Breast epithelium (tissue), 4 donors: ENCODE measurements around the gene BUB3. TPM values are rescaled to one million over a fixed set of nuclear protein-coding genes. Genes with fewer than 3 reads are reported as not detected.

Experiments
- DNase-seq, 2 donors: peaks; one replicate each; pipeline ENCODE4 v3.0.0-alpha.2; 2019; ENCODE audit warnings: low spot score in 2 of 2
- H3K27ac ChIP-seq, 2 donors: fragments of 200-600 bp; sonication (generic) in 1 of 2; one replicate each; pipeline ENCODE4 v1.5.1; 2016 to 2019; ENCODE audit warnings: mild to moderate bottlenecking in 1 of 2
- H3K27me3 ChIP-seq, 2 donors: fragments of 200-600 bp; sonication (generic) in 1 of 2; one replicate each; pipeline versions ENCODE4 v1.5.1 to v1.6.0; 2017 to 2019; ENCODE audit warnings: control low read depth in 1 of 2, mild to moderate bottlenecking in 1 of 2
- H3K36me3 ChIP-seq: fragments of 200-600 bp; one replicate; pipeline ENCODE4 v1.5.1; 2019
- H3K4me1 ChIP-seq, 2 donors: fragments of 200-600 bp; sonication (generic); one replicate each; pipeline ENCODE4 v1.5.1; 2016 to 2019; ENCODE audit warnings: control low read depth in 1 of 2
- H3K4me3 ChIP-seq, 3 donors: fragments of 200-600 bp; sonication (generic); 1 replicate in 2 of 3; 2 replicates in 1 of 3; pipeline ENCODE4 v1.5.1; 2016 to 2019; ENCODE audit warnings: mild to moderate bottlenecking in 3 of 3, moderate library complexity in 2 of 3
- H3K9me3 ChIP-seq, 2 donors: fragments of 200-600 bp; sonication (generic) in 1 of 2; one replicate each; pipeline ENCODE4 v1.5.1; 2016 to 2019; ENCODE audit warnings: control low read depth in 1 of 2
- CTCF ChIP-seq, 3 donors: fragments of 450-650 bp; IDR thresholded peaks; one replicate each; pipeline ENCODE4 v1.5.1; 2016 to 2017; ENCODE audit warnings: antibody characterized with exemption in 3 of 3, mild to moderate bottlenecking in 3 of 3, moderate library complexity in 3 of 3
- POLR2A ChIP-seq: fragments of 450-650 bp; IDR thresholded peaks from one replicate; pipeline ENCODE4 v1.6.1; 2016; ENCODE audit warnings: antibody characterized with exemption, mild to moderate bottlenecking, moderate library complexity
- POLR2AphosphoS5 ChIP-seq, 3 donors: sonication (generic); formaldehyde crosslinking; IDR thresholded peaks; one replicate each; pipeline ENCODE4 v1.6.1; 2017; ENCODE audit warnings: antibody characterized with exemption in 3 of 3
- intact Hi-C: fragments of 100-400 bp; cut with DNase I; formaldehyde crosslinking; loops from one replicate; pipeline ENCODE4 v1.15.1; 2023; ENCODE audit warnings: low total_unique reads
- total RNA-seq, 3 donors: library from RNA; depleted of rRNA; stranded (reverse); fragments of >200 nt; gene quantifications; one replicate each; pipeline ENCODE4 v1.1.0, GENCODE V29; 2016

The BUB3 gene
- total RNA-seq, 3 donors from 2014 or later: 96.4 to 100 (median 98.1) TPM

DNA sequence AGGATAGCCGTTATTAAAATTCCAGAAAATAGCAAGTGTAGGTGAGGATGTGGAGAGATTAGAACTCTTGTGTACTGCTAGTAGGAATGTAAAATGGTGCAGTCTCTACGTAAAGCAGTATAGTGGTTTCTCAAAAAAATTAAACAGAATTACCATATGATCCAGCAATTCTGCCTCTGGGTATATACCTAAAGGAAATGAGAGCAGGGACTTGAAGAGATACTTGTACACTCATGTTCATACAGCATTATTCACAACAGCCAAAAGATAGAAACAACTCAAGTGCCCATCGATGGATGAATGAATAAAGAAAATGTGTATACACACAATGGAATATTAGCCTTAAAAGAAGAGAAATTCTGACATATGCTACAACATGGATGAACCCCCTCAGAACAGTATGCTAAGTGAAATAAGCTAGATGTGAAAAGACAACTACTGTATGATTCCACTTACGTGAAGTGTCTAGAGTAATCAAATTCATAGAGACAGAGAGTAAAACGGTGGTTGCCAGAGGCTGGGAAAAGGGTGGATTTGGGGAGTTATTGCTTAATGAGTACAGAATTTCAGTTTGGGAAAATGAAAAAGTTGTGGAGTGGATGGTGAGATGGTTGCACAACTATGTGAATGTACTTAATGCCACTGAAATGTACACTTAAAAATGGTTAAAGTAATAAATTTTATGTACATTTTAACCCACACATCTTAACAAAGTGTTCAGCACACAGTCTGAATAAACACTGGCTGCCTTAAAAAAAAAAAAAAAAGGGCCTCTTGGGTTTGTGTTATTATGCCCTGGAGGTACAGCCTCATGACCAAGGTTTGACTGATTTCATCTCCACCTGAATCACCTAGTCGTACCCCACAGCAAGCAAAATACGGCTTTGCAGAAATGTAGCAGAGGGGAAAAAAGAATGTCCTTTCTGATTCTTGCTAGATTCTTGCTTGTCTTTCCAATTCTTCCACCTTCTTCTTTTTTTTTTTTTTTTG lies 26.2 kb downstream of the BUB3 start:
- Histone ChIP-seq H3K9me3 (peaks cover 7 to 16% of the 10 kb centered on the region in 2 donors), H3K4me1 (no peaks in the 10 kb centered on the region), H3K27me3 (no peaks in the 10 kb centered on the region), H3K27ac (no peak overlapping the region), H3K36me3 (no peaks in the 10 kb centered on the region), H3K4me3 (no peak overlapping the region)
- TF ChIP-seq POLR2A: no peak
- intact Hi-C loops: no loop called here
- no peak for DNase-seq

- no peak overlapping the region for H3K4me3 ChIP-seq
- H3K27ac ChIP-seq: no peak overlapping the region
- H3K9me3 ChIP-seq: peaks cover 7 to 16% of the 10 kb centered on the region in 2 donors
- H3K27me3 ChIP-seq: no peaks in the 10 kb centered on the region
- TF ChIP-seq POLR2A (no peak), POLR2AphosphoS5 (IDR thresholded peaks at IDR 0.05) (no peak), CTCF (IDR thresholded peaks at IDR 0.05) (no peak)
- DNase-seq: no peak
- H3K36me3 ChIP-seq: no peaks in the 10 kb centered on the region
- H3K4me1 ChIP-seq: no peaks in the 10 kb centered on the region
- intact Hi-C loops: no loop called here
These were observed 29.5 kb downstream of the BUB3 start for GRCh38 chr10:123183724-123184123.

GRCh38 chr10:123187781-123188180 lies 33.6 kb downstream of the BUB3 start:
- TF ChIP-seq POLR2A (no peak), CTCF (IDR thresholded peaks at IDR 0.05) (no peak), POLR2AphosphoS5 (IDR thresholded peaks at IDR 0.05) (no peak)
- no peaks in the 10 kb centered on the region for H3K4me1 ChIP-seq
- no peaks in the 10 kb centered on the region for H3K36me3 ChIP-seq
- H3K27me3 ChIP-seq: no peaks in the 10 kb centered on the region
- peaks cover 7 to 16% of the 10 kb centered on the region in 2 donors for H3K9me3 ChIP-seq
- DNase-seq: no peak
- no peak overlapping the region for H3K4me3 ChIP-seq
- no peak overlapping the region for H3K27ac ChIP-seq
- intact Hi-C loops: no loop called here

DNA sequence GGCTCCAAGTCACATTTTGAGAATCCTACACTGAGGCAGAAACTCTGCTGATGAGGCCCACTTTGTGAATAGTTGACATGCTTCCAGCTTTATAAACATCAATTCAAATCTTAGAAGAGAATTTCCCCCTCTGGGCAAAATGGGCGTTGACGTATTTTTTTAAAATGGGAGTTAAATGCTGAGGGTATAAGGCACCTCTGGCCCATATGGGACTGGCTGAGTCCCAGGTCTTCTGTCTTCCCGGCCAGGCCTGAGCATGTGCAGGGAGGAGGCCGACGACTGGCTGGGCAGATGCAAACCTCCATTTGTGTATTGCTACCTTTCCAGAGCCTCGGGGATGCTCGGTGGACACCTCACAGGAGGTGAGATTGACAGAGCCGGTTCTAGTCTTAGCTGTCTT lies 37.7 kb downstream of the BUB3 start:
- Histone ChIP-seq H3K9me3 (no peaks in the 10 kb centered on the region), H3K27ac (no peak overlapping the region), H3K36me3 (no peaks in the 10 kb centered on the region), H3K4me1 (no peaks in the 10 kb centered on the region), H3K4me3 (no peak overlapping the region), H3K27me3 (no peaks in the 10 kb centered on the region)
- intact Hi-C loops: loop anchor here (5.0 kb wide), 1 partner anchor 1430 kb away; no protein-coding TSS in a partner anchor
- DNase-seq: no peak
- TF ChIP-seq CTCF (IDR thresholded peaks at IDR 0.05): no peak
- no peak for TF ChIP-seq POLR2A
- no peak for TF ChIP-seq POLR2AphosphoS5 (IDR thresholded peaks at IDR 0.05)

- no peak for DNase-seq
- Histone ChIP-seq H3K9me3 (no peaks in the 10 kb centered on the region), H3K4me1 (no peaks in the 10 kb centered on the region), H3K27me3 (no peaks in the 10 kb centered on the region), H3K27ac (no peak overlapping the region), H3K4me3 (no peak overlapping the region), H3K36me3 (no peaks in the 10 kb centered on the region)
- TF ChIP-seq POLR2AphosphoS5 (IDR thresholded peaks at IDR 0.05) (no peak), POLR2A (no peak), CTCF (IDR thresholded peaks at IDR 0.05) (no peak)
- intact Hi-C loops: loop anchor here (5.0 kb wide), 1 partner anchor 1428 kb away; no protein-coding TSS in a partner anchor
These were observed 39.9 kb downstream of the BUB3 start for GRCh38 chr10:123194056-123194455.
